Prostate gland (tissue), 2 donors: Measurements from ENCODE around the gene KMT5B.

Experiments
- POLR2A ChIP-seq: fragments of 450-650 bp; IDR thresholded peaks from one replicate; pipeline ENCODE4 v1.6.1; 2016; ENCODE audit warnings: antibody characterized with exemption, mild to moderate bottlenecking
- POLR2AphosphoS5 ChIP-seq: sonication (generic); formaldehyde crosslinking; IDR thresholded peaks from one replicate; pipeline ENCODE4 v1.6.1; 2017; ENCODE audit warnings: antibody characterized with exemption
- TF ChIP-seq, protein P1 (sequence below), 4 experiments: fragments of 200-600 bp in 2 of 4; fragments of 450-650 bp in 2 of 4; sonication (generic) in 2 of 4; IDR thresholded peaks; 1 replicate in 3 of 4; 2 replicates in 1 of 4; pipeline ENCODE4 v1.5.1; 2016 to 2019; ENCODE audit warnings: antibody characterized with exemption in 4 of 4, mild to moderate bottlenecking in 2 of 4, moderate library complexity in 2 of 4

DNA sequence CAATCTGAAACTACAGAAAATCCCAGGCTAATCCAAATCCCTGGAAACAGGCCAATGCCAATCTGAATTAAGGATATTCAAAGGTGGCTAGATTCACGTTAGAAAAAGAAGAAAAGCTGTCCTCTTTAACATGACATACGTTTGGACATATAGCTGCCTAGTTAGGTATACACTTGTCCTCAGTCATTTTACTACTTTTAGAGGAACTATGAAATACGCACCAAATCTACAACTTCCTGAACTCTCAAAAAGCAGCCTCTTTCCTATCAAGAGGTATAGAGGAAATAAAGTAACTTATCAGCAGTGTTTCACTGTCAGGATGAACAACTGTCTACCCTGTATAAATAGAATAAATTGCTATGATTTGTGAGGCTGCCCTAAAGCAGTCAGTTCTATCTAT lies 24.0 kb downstream of the KMT5B start:
- TF ChIP-seq POLR2A = no peak
- no peak for TF ChIP-seq POLR2AphosphoS5
- TF ChIP-seq, protein P1, sequence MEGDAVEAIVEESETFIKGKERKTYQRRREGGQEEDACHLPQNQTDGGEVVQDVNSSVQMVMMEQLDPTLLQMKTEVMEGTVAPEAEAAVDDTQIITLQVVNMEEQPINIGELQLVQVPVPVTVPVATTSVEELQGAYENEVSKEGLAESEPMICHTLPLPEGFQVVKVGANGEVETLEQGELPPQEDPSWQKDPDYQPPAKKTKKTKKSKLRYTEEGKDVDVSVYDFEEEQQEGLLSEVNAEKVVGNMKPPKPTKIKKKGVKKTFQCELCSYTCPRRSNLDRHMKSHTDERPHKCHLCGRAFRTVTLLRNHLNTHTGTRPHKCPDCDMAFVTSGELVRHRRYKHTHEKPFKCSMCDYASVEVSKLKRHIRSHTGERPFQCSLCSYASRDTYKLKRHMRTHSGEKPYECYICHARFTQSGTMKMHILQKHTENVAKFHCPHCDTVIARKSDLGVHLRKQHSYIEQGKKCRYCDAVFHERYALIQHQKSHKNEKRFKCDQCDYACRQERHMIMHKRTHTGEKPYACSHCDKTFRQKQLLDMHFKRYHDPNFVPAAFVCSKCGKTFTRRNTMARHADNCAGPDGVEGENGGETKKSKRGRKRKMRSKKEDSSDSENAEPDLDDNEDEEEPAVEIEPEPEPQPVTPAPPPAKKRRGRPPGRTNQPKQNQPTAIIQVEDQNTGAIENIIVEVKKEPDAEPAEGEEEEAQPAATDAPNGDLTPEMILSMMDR (IDR thresholded peaks at IDR 0.05) = no peak
